ENCODE results near the gene CD300LB.
"Not testable (repeated sequence)": the region's sequence is repeated elsewhere in the genome, so short reads cannot be mapped to it uniquely, and the experiment has no call there.

The CD300LB gene

DNA sequence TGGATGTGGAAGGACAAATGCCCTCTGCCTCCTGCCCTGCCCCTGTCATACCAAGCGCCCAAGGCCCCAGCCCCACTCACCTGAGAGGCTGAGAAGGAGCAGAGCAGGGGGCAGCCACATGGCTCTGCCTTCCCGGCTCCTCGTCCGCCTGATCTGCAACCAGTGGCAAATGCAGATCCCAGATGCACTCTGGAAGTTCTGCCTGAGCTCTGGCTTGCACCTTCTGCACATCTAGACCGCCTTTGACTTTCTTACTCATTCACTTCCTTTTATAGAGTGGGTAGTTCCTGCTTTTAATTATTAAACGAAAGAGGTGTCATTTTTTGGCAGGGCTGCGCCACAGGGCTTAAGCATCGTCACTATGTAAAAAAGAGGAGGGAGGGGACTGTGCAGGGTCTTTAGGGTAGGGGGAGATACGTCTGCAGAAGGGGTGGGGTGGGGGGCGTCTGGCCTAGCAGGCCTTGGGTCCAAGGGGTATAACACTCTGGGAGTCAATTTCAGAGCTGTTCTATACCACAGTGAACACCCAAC is at the start of gene CD300LB:
TSS of gene CD300LB (minus strand) at position 245 of the 531 bp plus-strand sequence. CDS start at position 120, 125 bp downstream.
- no peak for DNase-seq

DNA sequence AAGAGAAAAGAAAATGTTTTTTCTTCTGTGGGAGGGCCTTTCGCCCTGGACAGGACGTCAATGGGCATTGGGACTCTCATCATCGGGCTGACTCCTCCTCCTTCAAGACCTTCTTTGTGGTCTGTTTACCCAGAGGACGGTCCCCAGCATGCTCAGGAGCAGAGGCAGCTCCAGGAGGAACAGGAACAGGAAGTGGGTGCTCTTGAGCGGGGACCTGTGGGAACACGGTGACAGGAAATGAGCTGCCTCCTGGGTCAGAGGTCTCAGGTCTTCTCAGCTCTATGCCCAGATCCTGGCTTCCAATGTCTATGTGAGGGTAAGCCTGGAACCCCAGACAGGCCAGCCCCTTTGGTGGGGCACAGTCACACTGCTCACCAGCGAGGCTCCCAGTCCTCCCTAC is 48.6 kb upstream of the CD300LB start:
- DNase-seq: no peak

GRCh38 chr17:74578979-74579378 is 47.7 kb upstream of the CD300LB start:
- no peak for DNase-seq

GRCh38 chr17:74574489-74575142 is 43.3 kb upstream of the CD300LB start:
- no peak for DNase-seq

GRCh38 chr17:74573635-74574034 is 42.4 kb upstream of the CD300LB start:
- not testable (repeated sequence) for DNase-seq

DNA sequence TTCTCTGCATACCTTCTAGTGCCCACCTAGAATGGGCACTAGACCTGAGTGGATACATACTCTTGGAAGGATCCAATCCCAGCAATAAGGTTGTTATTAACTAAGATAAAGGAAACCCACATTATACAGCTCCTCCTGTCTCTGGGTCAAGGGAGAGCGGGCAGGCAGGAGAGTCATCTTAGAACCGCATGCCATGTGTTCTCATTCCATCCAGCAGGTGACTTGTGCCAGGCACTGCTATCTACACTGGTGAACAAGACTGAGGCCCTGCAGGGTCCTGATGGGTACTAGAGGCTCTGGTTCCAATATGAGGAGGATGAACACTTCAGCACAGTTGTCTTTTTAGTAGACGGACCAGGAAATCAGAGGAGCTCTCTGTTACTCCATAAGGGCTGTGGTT is 41.9 kb upstream of the CD300LB start:
- no peak for DNase-seq

DNA sequence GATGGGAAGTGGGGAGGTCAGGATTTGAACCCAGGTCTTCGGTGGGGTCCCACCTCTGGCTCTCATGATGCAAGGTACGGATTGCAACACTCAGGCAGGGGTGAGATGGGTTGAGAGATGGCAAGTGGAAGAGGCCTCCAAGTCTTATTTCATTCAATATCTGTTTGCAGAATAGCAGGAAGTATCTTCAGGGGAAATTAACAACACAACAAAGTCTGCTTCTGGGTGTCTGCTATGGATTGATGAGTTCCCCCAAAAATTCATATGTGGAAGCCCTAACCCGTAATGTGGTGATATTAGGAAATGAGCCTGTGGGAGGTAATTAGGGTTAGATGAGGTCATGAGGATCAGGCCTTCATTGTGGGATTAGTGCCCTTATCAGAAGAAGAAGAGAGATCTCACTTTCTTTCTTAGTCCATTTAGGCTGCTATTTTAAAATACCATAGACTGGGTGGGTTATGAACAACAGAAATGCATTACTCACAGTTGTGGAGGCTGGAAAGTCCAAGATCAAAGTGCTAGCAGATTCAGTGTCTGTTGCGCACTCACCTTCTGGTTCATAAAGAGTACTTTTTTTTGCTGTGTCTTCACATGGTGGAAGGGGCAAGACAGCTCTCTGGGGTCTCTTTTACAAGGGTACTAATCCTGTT is 40.5 kb upstream of the CD300LB start:
- no peak for DNase-seq

DNA sequence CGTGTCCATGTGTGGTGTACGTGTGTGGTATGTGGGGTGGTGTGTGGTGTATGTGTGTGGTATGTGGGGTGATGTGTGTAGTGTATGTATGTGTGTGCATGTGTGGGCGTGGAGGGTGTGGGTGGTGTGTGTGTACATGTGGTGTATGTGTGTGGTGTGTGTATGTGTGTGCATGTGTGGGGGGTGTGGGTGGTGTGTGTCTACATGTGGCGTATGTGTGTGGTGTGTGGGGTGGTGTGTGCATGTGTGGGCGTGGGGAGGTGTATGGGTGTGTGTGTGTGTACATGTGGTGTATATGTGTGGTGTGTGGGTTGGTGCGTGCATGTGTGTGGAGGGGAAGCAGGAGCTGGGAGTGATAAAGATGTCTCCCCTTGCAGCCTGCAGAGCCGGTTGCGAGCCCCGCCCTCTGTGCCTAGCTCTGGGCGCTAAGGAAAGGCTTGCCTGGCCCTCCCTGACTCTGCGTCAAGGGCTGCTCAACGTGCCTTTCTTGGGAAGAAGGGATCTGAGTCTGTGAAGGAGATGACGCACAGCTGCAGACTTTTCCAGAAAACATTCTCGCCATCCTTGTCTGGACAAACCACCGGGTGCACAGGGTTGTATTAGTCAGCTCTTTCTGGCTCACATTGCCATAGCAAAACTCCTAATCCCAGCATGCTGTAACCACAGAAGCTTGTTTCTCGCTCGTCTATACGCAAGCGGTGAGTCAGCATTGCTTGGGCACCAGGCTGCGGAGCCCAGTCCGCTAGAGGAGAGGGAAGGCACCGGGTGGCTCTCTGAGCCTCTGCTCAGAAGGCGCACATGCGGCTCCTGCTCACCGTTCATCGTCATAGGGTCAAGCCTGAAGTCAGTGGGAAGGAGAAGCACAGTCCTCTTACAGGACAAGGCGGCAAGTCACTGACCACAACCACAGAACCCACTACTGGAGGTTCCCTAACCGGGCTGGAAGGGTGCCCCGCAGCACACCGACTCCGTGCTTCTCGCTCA is 38.0 kb upstream of the CD300LB start:
- DNase-seq: no peak

DNA sequence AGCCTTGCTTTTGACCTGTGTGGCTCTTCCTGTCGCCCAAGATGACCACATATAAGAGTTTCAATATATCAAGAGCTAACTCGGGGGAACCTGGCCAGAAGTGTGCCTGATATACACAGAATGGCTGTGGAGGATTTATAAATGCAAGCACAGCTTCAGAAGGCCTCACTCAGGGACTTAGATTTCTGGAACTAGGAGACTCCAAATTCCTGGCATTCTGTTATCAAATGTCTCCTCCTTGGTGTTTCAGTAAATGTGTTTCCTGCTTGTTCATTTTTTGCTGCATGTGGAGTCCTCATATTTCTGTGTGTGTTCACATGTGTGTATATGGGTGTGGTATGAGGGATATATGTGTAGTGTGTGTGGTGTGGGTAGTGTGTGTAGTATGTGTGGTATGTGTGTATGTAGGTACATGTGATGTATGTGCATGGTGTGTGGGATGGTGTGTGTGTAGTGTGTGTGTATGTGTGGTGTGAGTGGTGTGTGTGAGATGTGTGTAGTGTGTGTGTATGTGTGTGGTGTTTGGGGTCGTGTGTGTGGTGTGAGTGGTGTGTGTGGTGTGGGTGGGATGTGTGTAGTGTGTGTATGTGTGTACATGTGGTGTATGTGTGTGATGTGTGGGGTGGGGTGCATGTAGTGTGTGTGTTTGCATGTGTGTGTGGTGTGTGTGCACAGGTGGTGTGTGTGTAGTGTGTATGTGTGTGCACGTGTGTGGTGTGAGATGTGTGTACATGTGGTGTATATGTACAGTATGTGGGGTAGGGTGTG is 37.0 kb upstream of the CD300LB start:
- DNase-seq: no peak

GRCh38 chr17:74567397-74567796 is 36.1 kb upstream of the CD300LB start, which contains the start of gene CD300H:
CD300H (minus strand) TSS chr17:74567509.
- no peak for DNase-seq

GRCh38 chr17:74566132-74566753 is 35.0 kb upstream of the CD300LB start:
- DNase-seq: no peak

DNA sequence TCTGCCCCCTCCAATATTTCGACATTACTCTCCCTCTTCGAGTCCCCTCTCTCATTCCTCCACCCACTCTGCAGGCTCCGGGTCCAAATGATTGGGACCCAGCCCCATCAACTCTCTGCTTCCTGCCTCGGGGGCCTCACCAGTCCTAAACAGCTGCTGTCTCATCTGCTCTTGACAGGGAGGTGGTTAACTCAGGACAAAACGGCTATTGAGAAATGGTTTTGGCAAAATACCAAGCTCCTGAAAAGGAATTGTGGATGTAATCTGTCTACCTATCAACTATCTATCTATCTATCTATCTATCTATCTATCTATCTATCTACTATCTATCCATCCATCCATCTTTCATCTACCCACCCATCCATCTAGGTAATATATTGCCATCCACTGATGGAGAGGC is 33.9 kb upstream of the CD300LB start:
- DNase-seq: no peak

DNA sequence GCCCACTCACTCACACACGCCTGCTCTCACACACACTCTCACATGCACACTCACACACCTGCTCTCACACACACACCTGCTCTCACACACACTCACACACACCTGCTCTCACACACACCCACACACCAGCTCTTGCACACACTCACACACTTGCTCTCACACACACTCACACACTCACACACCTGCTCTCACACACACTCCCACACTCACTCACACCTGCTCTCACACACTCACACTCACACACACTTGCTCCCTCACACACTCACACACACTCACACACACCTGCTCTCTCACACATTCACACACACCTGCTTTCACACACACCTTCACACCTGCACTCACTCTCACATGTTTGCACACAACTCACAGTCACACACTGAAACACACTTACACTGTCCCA is 32.1 kb upstream of the CD300LB start:
- no peak for DNase-seq

DNA sequence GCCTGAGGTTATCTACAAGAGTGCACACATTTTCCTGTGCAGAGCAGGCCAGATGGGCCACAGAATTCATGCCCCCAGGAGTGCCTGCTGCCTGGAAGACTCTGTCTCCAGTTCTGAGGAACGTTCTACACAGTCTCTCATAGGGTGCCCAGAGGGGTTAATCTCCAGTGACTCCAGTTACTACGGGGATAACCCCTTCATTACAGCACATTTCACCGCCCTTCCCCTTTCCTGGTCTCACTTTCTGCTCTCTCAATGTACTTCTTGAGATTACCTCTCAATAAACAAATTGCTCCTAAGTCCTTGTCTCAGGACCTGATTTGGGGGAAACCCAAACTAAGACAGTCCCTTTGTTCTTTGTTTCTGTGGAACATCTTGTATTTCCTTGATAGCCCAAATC is 30.3 kb upstream of the CD300LB start:
- no peak for DNase-seq

DNA sequence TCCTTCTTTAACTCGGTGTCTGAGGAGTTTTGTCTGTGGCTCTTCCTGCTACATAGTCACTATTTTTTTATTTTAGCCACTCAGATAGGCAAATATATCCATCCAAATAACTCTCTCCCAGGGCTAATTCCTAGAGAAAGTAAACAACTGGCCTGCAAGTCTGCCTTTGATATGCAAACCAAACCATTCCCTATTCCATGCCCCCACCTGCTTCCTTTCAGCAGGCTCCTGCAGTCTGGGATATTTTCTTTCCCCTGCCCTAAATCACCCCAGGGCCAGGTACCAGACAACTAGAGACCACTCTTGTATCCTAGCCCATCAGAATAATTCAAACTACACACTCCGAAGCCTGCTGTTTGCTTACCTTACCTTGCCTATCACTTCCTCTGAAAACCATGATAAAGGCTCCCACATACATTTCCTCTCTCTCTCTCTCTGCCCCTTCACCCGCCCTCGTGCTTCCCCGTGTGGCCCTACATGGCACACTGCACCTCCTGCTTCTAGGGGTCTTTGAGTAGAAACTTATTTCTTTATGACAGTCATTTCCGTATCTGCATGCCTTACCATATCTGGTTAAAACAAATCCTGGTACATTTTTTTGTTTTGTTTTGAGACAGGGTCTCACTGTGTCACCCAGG is 27.7 kb upstream of the CD300LB start:
- DNase-seq: no peak

- not testable (repeated sequence) for DNase-seq
These were observed 27.1 kb upstream of the CD300LB start for GRCh38 chr17:74558402-74558801.

GRCh38 chr17:74555427-74555940 is 24.2 kb upstream of the CD300LB start:
- no peak for DNase-seq

- DNase-seq: no peak
These were observed 23.6 kb upstream of the CD300LB start for GRCh38 chr17:74554909-74555308.

GRCh38 chr17:74552037-74552436 is 20.8 kb upstream of the CD300LB start:
- DNase-seq: no peak

DNA sequence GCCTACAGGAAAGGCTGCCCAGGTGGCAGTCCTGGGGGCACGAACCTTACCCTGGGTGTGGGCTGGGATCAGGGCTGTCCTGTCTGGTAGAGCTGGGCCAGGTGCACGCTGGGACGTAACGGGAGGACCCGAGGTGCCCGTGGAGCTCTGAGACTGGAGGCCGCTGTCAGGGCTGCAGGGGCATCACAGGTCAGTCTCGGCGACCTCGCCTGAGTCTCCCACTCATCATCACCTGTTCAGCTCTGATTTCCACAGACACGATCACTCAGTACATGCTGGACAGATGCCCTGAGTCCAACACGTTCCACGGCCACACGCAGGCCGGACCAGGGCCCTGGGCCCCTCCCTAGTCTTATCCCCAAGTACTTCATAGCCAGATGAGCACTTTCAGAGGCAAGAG is 19.3 kb upstream of the CD300LB start:
- no peak for DNase-seq

- DNase-seq: no peak
These were observed 18.1 kb upstream of the CD300LB start for GRCh38 chr17:74549343-74549742.

Data from NCI-H1105 treated with DMSO at 0.1 percent for 48 hours (cell line).